IMR-90 (cell line): ENCODE measurements around the gene DUSP23. TPM values are rescaled to one million over a fixed set of nuclear protein-coding genes. Genes with fewer than 3 reads are reported as not detected.
A peak's percentile ranks its signal among the peaks of the same experiment; 100 is the strongest.

Experiments
- ATAC-seq: fragments of 200-7000 bp; cut with Tn5 transposase; 2 replicates; pipeline ENCODE4 v1.9.1; 2020; ENCODE audit warnings: low read depth, mild to moderate bottlenecking, moderate library complexity
- BruUV-seq: library from RNA; stranded (reverse); fragments of 400-500 nt; replicated peaks from 2 replicates; lab custom pipeline; 2021; lab: Mats Ljungman, UMichigan
- CTCF ChIA-PET: fragments of 300-600 bp; formaldehyde crosslinking; extraction: SDS; loops from one replicate; lab custom pipeline; 2021; ENCODE audit warnings: antibody characterized with exemption; lab: Yijun Ruan, JAX
- POLR2A ChIA-PET: fragments of 300-600 bp; sonication (Branson Sonifier 250); formaldehyde crosslinking; loops from one replicate; lab custom pipeline; 2022; ENCODE audit warnings: antibody characterized with exemption; ENCODE audit not compliant: unreplicated experiment; lab: Charles Lee
- DNase-seq: peaks from one replicate; pipeline ENCODE4 v3.0.0; 2013
- H2AFZ ChIP-seq: replicated peaks from 2 replicates; pipeline ENCODE3; 2013; ENCODE audit warnings: low read length, mild to moderate bottlenecking; ENCODE audit not compliant: poor library complexity
- H2AK5ac ChIP-seq: 2 replicates; pipeline ENCODE4 v1.6.1; 2013; ENCODE audit warnings: low read depth, low read length, inconsistent platforms
- H2AK9ac ChIP-seq: replicated peaks from 2 replicates; pipeline ENCODE3; 2013; ENCODE audit warnings: mild to moderate bottlenecking, low read depth, low read length, moderate library complexity; ENCODE audit not compliant: poor library complexity
- H2BK120ac ChIP-seq: 2 replicates; pipeline ENCODE4 v1.6.1; 2013; ENCODE audit warnings: low read depth, low read length, inconsistent platforms
- H2BK15ac ChIP-seq: 3 replicates; pipeline ENCODE4 v1.6.1; 2013; ENCODE audit warnings: low read depth, low read length, inconsistent platforms
- H2BK20ac ChIP-seq: 2 replicates; pipeline ENCODE4 v1.6.1; 2013; ENCODE audit warnings: low read depth, mild to moderate bottlenecking, inconsistent platforms, low read length, moderate library complexity
- H2BK5ac ChIP-seq: 2 replicates; pipeline ENCODE4 v1.6.1; 2013; ENCODE audit warnings: mild to moderate bottlenecking, low read depth, low read length, inconsistent platforms; ENCODE audit not compliant: poor library complexity, severe bottlenecking
- H3K14ac ChIP-seq: replicated peaks from 2 replicates; pipeline ENCODE4 v1.6.1; 2013; ENCODE audit warnings: low read depth, low read length, inconsistent platforms
- H3K18ac ChIP-seq: 2 replicates; pipeline ENCODE4 v1.6.1; 2013; ENCODE audit warnings: low read depth, low read length, control low read depth
- H3K23ac ChIP-seq: 2 replicates; pipeline ENCODE4 v1.6.1; 2013; ENCODE audit warnings: low read depth, low read length, inconsistent platforms
- H3K27ac ChIP-seq: 2 replicates; pipeline ENCODE4 v1.5.1; 2013; ENCODE audit warnings: mild to moderate bottlenecking, control low read depth, low read length; ENCODE audit not compliant: insufficient read depth
- H3K27me3 ChIP-seq: 2 replicates; pipeline ENCODE4 v1.6.1; 2013; ENCODE audit warnings: low read length; ENCODE audit not compliant: control insufficient read depth, insufficient read depth
- H3K36me3 ChIP-seq: 2 replicates; pipeline ENCODE4 v1.6.1; 2013; ENCODE audit warnings: low read length, mixed read lengths; ENCODE audit not compliant: control insufficient read depth, insufficient read depth
- H3K4ac ChIP-seq: 2 replicates; pipeline ENCODE4 v1.6.1; 2013; ENCODE audit warnings: low read depth, low read length, inconsistent platforms
- H3K4me1 ChIP-seq: 2 replicates; pipeline ENCODE4 v1.6.1; 2013; ENCODE audit warnings: low read length, mixed read lengths; ENCODE audit not compliant: control insufficient read depth, insufficient read depth
- H3K4me2 ChIP-seq: 2 replicates; pipeline ENCODE4 v1.6.1; 2013; ENCODE audit warnings: low read depth, mild to moderate bottlenecking, control low read depth, low read length, moderate library complexity
- H3K4me3 ChIP-seq: 2 replicates; pipeline ENCODE4 v1.5.1; 2013; ENCODE audit warnings: low read depth, mild to moderate bottlenecking, control low read depth, low read length, moderate library complexity; ENCODE audit not compliant: insufficient read depth
- H3K56ac ChIP-seq: 2 replicates; pipeline ENCODE4 v1.6.1; 2013; ENCODE audit warnings: low read length, inconsistent platforms; ENCODE audit not compliant: insufficient read depth; ENCODE audit errors: extremely low read depth
- H3K79me1 ChIP-seq, 2 experiments: 2 replicates each; pipeline ENCODE4 v1.6.1; 2013; ENCODE audit warnings: low read length in 2 of 2, inconsistent platforms in 1 of 2, low read depth in 1 of 2
- H3K9ac ChIP-seq: 2 replicates; pipeline ENCODE4 v1.6.1; 2013; ENCODE audit warnings: low read depth, low read length, control low read depth
- H3K9me1 ChIP-seq: 2 replicates; pipeline ENCODE4 v1.6.1; 2013; ENCODE audit warnings: low read length, inconsistent platforms; ENCODE audit not compliant: insufficient read depth
- H3K9me3 ChIP-seq: 2 replicates; pipeline ENCODE4 v1.6.1; 2013; ENCODE audit warnings: low read length; ENCODE audit not compliant: control insufficient read depth, insufficient read depth
- H4K20me1 ChIP-seq: 2 replicates; pipeline ENCODE4 v1.6.1; 2013; ENCODE audit warnings: low read length, inconsistent platforms; ENCODE audit not compliant: insufficient read depth
- H4K5ac ChIP-seq: 2 replicates; pipeline ENCODE4 v1.6.1; 2013; ENCODE audit warnings: mild to moderate bottlenecking, low read depth, low read length, control low read depth
- H4K8ac ChIP-seq, 2 experiments: 2 replicates each; pipeline ENCODE4 v1.6.1; 2013; ENCODE audit warnings: low read depth in 2 of 2, low read length in 2 of 2, control low read depth in 1 of 2, inconsistent platforms in 1 of 2
- H4K91ac ChIP-seq: 2 replicates; pipeline ENCODE4 v1.6.1; 2013; ENCODE audit warnings: low read depth, low read length, inconsistent platforms; ENCODE audit not compliant: insufficient read depth
- BHLHE40 ChIP-seq: fragments of 150-350 bp; IDR thresholded peaks from 2 replicates; pipeline ENCODE4 v1.6.1; 2016; ENCODE audit warnings: mild to moderate bottlenecking, low read depth, low read length
- CEBPB ChIP-seq: IDR thresholded peaks from 2 replicates; pipeline ENCODE4 v1.6.1; 2012; ENCODE audit warnings: low read depth, low read length, improper control_type of control experiment
- CHD1 ChIP-seq: IDR thresholded peaks from 2 replicates; pipeline ENCODE4 v1.6.1; 2012; ENCODE audit warnings: low read depth, low read length, improper control_type of control experiment
- ELK1 ChIP-seq: fragments of 150-350 bp; IDR thresholded peaks from 2 replicates; pipeline ENCODE4 v1.6.1; 2016; ENCODE audit warnings: low read depth, mild to moderate bottlenecking, low read length, moderate library complexity, borderline replicate concordance
- FOS ChIP-seq: fragments of 150-350 bp; IDR thresholded peaks from 2 replicates; pipeline ENCODE4 v1.6.1; 2016; ENCODE audit warnings: low read depth, low read length
- MAFK ChIP-seq: IDR thresholded peaks from 2 replicates; pipeline ENCODE4 v1.6.1; 2012; ENCODE audit warnings: low read depth, low read length, improper control_type of control experiment
- MAZ ChIP-seq: IDR thresholded peaks from 2 replicates; pipeline ENCODE4 v1.6.1; 2012; ENCODE audit warnings: low read depth, mild to moderate bottlenecking, low read length, improper control_type of control experiment, moderate library complexity, borderline replicate concordance
- MXI1 ChIP-seq: IDR thresholded peaks from 2 replicates; pipeline ENCODE4 v1.6.1; 2012; ENCODE audit warnings: low read depth, mild to moderate bottlenecking, low read length, moderate library complexity, borderline replicate concordance
- NFE2L2 ChIP-seq: fragments of 150-350 bp; IDR thresholded peaks from 2 replicates; pipeline ENCODE4 v1.6.1; 2016; ENCODE audit warnings: low read depth, mild to moderate bottlenecking, low read length
- POLR2A ChIP-seq: IDR thresholded peaks from 2 replicates; pipeline ENCODE4 v1.6.1; 2012; ENCODE audit warnings: mild to moderate bottlenecking, low read depth, low read length
- RAD21 ChIP-seq: IDR thresholded peaks from 2 replicates; pipeline ENCODE4 v1.6.1; 2012; ENCODE audit warnings: low read length, improper control_type of control experiment
- RCOR1 ChIP-seq: IDR thresholded peaks from 2 replicates; pipeline ENCODE4 v1.6.1; 2012; ENCODE audit warnings: mild to moderate bottlenecking, low read length, improper control_type of control experiment; ENCODE audit not compliant: insufficient replicate concordance
- RFX5 ChIP-seq: IDR thresholded peaks from 2 replicates; pipeline ENCODE4 v1.8.0; 2012; ENCODE audit warnings: low read depth, mild to moderate bottlenecking, low read length, moderate library complexity
- SMC3 ChIP-seq: fragments of 150-350 bp; IDR thresholded peaks from 2 replicates; pipeline ENCODE4 v1.6.1; 2016; ENCODE audit warnings: low read depth, mild to moderate bottlenecking, antibody characterized with exemption, low read length, moderate library complexity
- USF2 ChIP-seq: fragments of 150-350 bp; IDR thresholded peaks from 2 replicates; pipeline ENCODE4 v1.6.1; 2017; ENCODE audit warnings: mild to moderate bottlenecking, antibody characterized with exemption, low read length, low read depth
- WGBS, 2 experiments: methylation state at CpG; one replicate each; pipeline versions ENCODE4 v1.1.5 to v1.1.7; 2013; ENCODE audit warnings: missing lambda C conversion rate in 2 of 2; ENCODE audit not compliant: insufficient read length in 1 of 2; ENCODE audit errors: extremely low coverage in 2 of 2; 5-methylcytosine and 5-hydroxymethylcytosine counted together
- dilution Hi-C: fragments of 300-500 bp; cut with HindIII; formaldehyde crosslinking; loops from one replicate; pipeline ENCODE4 v1.14.3; 2018; ENCODE audit warnings: low sequenced_read_pairs; ENCODE audit not compliant: unreplicated experiment
- in situ Hi-C: fragments of 300-500 bp; cut with MboI; formaldehyde crosslinking; loops from 3 replicates; pipeline ENCODE4 v1.14.3; 2019; ENCODE audit warnings: low sequenced_read_pairs, inconsistent platforms, mixed read lengths
- intact Hi-C: fragments of 100-400 bp; cut with micrococcal nuclease; formaldehyde crosslinking; loops from 2 replicates; pipeline ENCODE4 v1.10.0; 2022
- polyA plus RNA-seq, 3 experiments: library from polyadenylated mRNA; depleted of rRNA; stranded (reverse); fragments of >200 nt; gene quantifications; 2 replicates each; pipeline ENCODE4 v1.2.3, GENCODE V29; 2012; ENCODE audit warnings: low replicate concordance in 1 of 3
- total RNA-seq: library from RNA; depleted of rRNA; stranded (reverse); fragments of >200 nt; gene quantifications from 2 replicates; pipeline ENCODE4 v1.2.3, GENCODE V29; 2012

Gene DUSP23
- total and polyA plus RNA-seq, 2 of the 4 experiments (the other 2 are of a cell fraction) = 4.1 to 12.9 TPM

DNA sequence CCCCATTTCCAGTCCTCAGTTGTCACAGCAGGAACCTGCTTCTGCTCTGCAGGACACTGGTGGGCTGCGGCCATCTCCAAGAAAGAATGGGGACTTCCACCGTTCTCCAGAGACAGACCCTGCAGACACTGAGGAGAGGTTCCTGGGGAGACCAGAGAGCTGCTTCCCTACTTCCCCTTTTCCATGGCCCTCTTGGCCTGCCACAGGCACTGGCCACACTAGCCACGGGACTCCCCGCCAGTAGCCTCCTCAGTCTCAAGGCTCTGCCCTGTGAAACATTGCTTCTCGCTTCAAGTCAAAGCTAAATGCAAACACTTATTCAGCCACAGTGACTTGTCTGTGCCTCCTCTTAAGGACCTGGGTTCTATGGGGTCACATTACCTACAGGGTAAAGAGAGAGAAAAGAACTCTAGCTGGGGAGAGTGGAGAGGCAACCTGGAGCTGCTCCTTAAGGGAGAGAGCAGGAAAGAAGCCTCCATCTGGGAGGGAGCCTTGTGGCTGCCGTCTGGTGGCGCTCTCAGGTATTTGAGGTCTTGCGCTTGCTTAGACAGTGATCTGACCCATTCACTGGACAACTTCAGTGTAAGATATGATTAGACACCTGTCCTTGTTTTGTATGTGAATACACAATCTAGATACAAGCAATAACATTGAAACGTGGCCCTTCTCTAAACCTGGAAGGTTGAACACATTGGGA lies 40.6 kb downstream of the DUSP23 start:
- DNase-seq = peak; percentile 47
- Histone ChIP-seq H3K14ac (no peak overlapping the region), H3K18ac (no peak overlapping the region), H2AFZ (peak overlapping the region; percentile 44), H4K20me1 (no peaks in the 10 kb centered on the region), H3K56ac (no peak overlapping the region), H3K4me2 (no peak overlapping the region), H3K4ac (no peak overlapping the region), H4K5ac (no peak overlapping the region), H2BK120ac (no peak overlapping the region), H2AK5ac (no peak overlapping the region), H4K8ac (no peak overlapping the region), H3K23ac (no peak overlapping the region), H3K9ac (no peak overlapping the region), H3K4me1 (no peaks in the 10 kb centered on the region), H3K27me3 (peaks cover 31% of the 10 kb centered on the region), H2BK20ac (no peak overlapping the region), H3K4me3 (no peak overlapping the region), H2BK15ac (no peak overlapping the region), H2AK9ac (no peak overlapping the region), H3K9me1 (no peaks in the 10 kb centered on the region; the same call in 1 of the 2 replicates), H2BK5ac (no peak overlapping the region), H3K36me3 (no peaks in the 10 kb centered on the region), H3K79me1 (no peaks in the 10 kb centered on the region), H3K9me3 (no peaks in the 10 kb centered on the region), H4K91ac (no peak overlapping the region), H3K27ac (no peak overlapping the region)
- BruUV-seq = no TSS peak
- WGBS, 2 experiments = no CpG with 5 or more reads among the region's 9 CpGs
- POLR2A ChIA-PET = no interaction called here
- dilution Hi-C loops (no loop called here), in situ Hi-C loops (no loop called here), intact Hi-C loops (loop anchor here (5.0 kb wide), 1 partner anchor 39 kb away; the partner anchor contains the start of gene DUSP23)
- CTCF ChIA-PET = interaction anchor here (0.6 to 1.2 kb wide), 5 partner anchors 11 to 365 kb away, joined by 3 to 8 read pairs (median 4); no protein-coding TSS in a partner anchor
- ATAC-seq = peak; percentile 96
- TF ChIP-seq MXI1 (no peak), USF2 (no peak), SMC3 (peak; percentile 63), BHLHE40 (no peak), MAFK (no peak), NFE2L2 (no peak), ELK1 (no peak), RCOR1 (no peak), CEBPB (no peak), RAD21 (peak; percentile 46), POLR2A (no peak), RFX5 (no peak), CHD1 (no peak), FOS (no peak), MAZ (no peak)
